HG03135 (cell line): ENCODE measurements around the gene FA2H.
"Not testable (repeated sequence)": the region's sequence is repeated elsewhere in the genome, so short reads cannot be mapped to it uniquely, and the experiment has no call there.

Experiments used
- ATAC-seq: cut with Tn5 transposase; IDR thresholded peaks from one replicate; pipeline ENCODE4 v1.9.1; 2021; ENCODE audit warnings: mild to moderate bottlenecking, moderate library complexity; ENCODE audit not compliant: unreplicated experiment

Gene FA2H

GRCh38 chr16:74770831-74771526, 3.6 kb downstream of the FA2H start:
- no peak for ATAC-seq

- no peak for ATAC-seq
These were observed 4.9 kb downstream of the FA2H start for GRCh38 chr16:74769586-74770190.

- ATAC-seq: no peak
These were observed 6.4 kb downstream of the FA2H start for GRCh38 chr16:74768239-74768638.

- no peak for ATAC-seq
These were observed 6.9 kb downstream of the FA2H start for GRCh38 chr16:74767749-74768148.

GRCh38 chr16:74766729-74767128, 7.9 kb downstream of the FA2H start:
- ATAC-seq: no peak

- not testable (repeated sequence) for ATAC-seq
These were observed 10.4 kb downstream of the FA2H start for GRCh38 chr16:74764184-74764583.

GRCh38 chr16:74761665-74762064, 13.0 kb downstream of the FA2H start:
- ATAC-seq: no peak

GRCh38 chr16:74760007-74760767, 14.4 kb downstream of the FA2H start:
- ATAC-seq: no peak

- ATAC-seq: no peak
These were observed 15.1 kb downstream of the FA2H start for GRCh38 chr16:74759564-74759963.

- ATAC-seq: no peak
These were observed 15.8 kb downstream of the FA2H start for GRCh38 chr16:74758801-74759200.

GRCh38 chr16:74757349-74757748, 17.3 kb downstream of the FA2H start:
- ATAC-seq: no peak

GRCh38 chr16:74756203-74756602, 18.4 kb downstream of the FA2H start:
- no peak for ATAC-seq

- no peak for ATAC-seq
These were observed 21.4 kb downstream of the FA2H start for GRCh38 chr16:74753180-74753579.

- no peak for ATAC-seq
These were observed 21.9 kb downstream of the FA2H start for GRCh38 chr16:74752756-74753155.

- no peak for ATAC-seq
These were observed 22.4 kb downstream of the FA2H start for GRCh38 chr16:74752258-74752657.

- ATAC-seq: no peak
These were observed 23.0 kb downstream of the FA2H start for GRCh38 chr16:74751658-74752057.

- ATAC-seq: no peak
These were observed 25.1 kb downstream of the FA2H start for GRCh38 chr16:74749291-74750055.

- no peak for ATAC-seq
These were observed 26.0 kb downstream of the FA2H start for GRCh38 chr16:74748616-74749026.

GRCh38 chr16:74747716-74748615, 26.7 kb downstream of the FA2H start:
- no peak for ATAC-seq

- no peak for ATAC-seq
These were observed 28.7 kb downstream of the FA2H start for GRCh38 chr16:74745926-74746325.
